K562 (cell line): Measurements from ENCODE around the gene HEATR1. TPM values are rescaled to one million over a fixed set of nuclear protein-coding genes. Genes with fewer than 3 reads are reported as not detected.

Source experiments
- BCOR ChIP-seq: fragments of 450-650 bp; IDR thresholded peaks from 2 replicates; pipeline ENCODE4 v1.6.1; 2016
- CREB1 ChIP-seq, 2 experiments: sonication (generic) in 1 of 2; formaldehyde crosslinking in 1 of 2; IDR thresholded peaks; 2 replicates each; pipeline versions ENCODE4 v1.6.1 to v1.8.0; 2012 to 2022; ENCODE audit warnings: inconsistent platforms in 1 of 2, mild to moderate bottlenecking in 1 of 2, missing genetic modification reagents in 1 of 2, moderate library complexity in 1 of 2
- CTCF ChIP-seq, 3 experiments: IDR thresholded peaks in 2 of 3; conservative IDR thresholded peaks in 1 of 3; 2 replicates each; pipeline ENCODE4 v1.5.1; 2011 to 2012; ENCODE audit warnings: low read length in 3 of 3, mild to moderate bottlenecking in 3 of 3, control low read depth in 2 of 3, improper control_type of control experiment in 1 of 3, inconsistent platforms in 1 of 3, low read depth in 1 of 3, mixed read lengths in 1 of 3, moderate library complexity in 1 of 3; ENCODE audit not compliant: insufficient read depth in 2 of 3
- EHMT2 ChIP-seq: fragments of 450-650 bp; IDR thresholded peaks from 2 replicates; pipeline ENCODE4 v1.6.1; 2018; ENCODE audit warnings: antibody characterized with exemption
- ETV5 ChIP-seq: sonication (generic); formaldehyde crosslinking; IDR thresholded peaks from 2 replicates; pipeline ENCODE4 v1.4.0; 2020; ENCODE audit warnings: low read depth, mild to moderate bottlenecking, missing genetic modification reagents
- HMGN3 ChIP-seq: IDR thresholded peaks from 2 replicates; pipeline ENCODE4 v1.6.1; 2011; ENCODE audit warnings: borderline replicate concordance, low read depth, mild to moderate bottlenecking, mixed read lengths, low read length; ENCODE audit not compliant: insufficient read length; ENCODE audit errors: extremely low read depth
- IRF9 ChIP-seq: fragments of 450-650 bp; IDR thresholded peaks from 2 replicates; pipeline ENCODE4 v1.6.1; 2016; ENCODE audit warnings: missing biosample characterization, missing genetic modification characterization
- KLF6 ChIP-seq: fragments of 250-450 bp; sonication (Bioruptor Pico); IDR thresholded peaks from 2 replicates; pipeline ENCODE4 v1.4.0; 2020; ENCODE audit warnings: mild to moderate bottlenecking, moderate library complexity, borderline replicate concordance
- MAFF ChIP-seq: IDR thresholded peaks from 2 replicates; pipeline ENCODE4 v1.6.1; 2012; ENCODE audit warnings: low read length, improper control_type of control experiment
- MAFG ChIP-seq: fragments of 450-650 bp; conservative IDR thresholded peaks from 2 replicates; pipeline ENCODE4 v1.6.1; 2016; ENCODE audit warnings: missing genetic modification characterization, missing compliant biosample characterization
- MCM2 ChIP-seq: fragments of 450-650 bp; IDR thresholded peaks from 2 replicates; pipeline ENCODE4 v1.6.1; 2017; ENCODE audit warnings: low read depth, mild to moderate bottlenecking
- MCM5 ChIP-seq: fragments of 450-650 bp; IDR thresholded peaks from 2 replicates; pipeline ENCODE4 v1.6.1; 2016; ENCODE audit warnings: low read depth
- RBFOX2 ChIP-seq: fragments of 200-400 bp; formaldehyde crosslinking; IDR thresholded peaks from 2 replicates; pipeline ENCODE4 v1.6.1; 2017; ENCODE audit warnings: low read depth, mild to moderate bottlenecking, low read length, moderate library complexity
- SLC30A9 ChIP-seq: fragments of 250-450 bp; sonication (Bioruptor Pico); IDR thresholded peaks from 2 replicates; pipeline ENCODE4 v1.8.0; 2022; ENCODE audit warnings: mild to moderate bottlenecking, moderate library complexity
- STAT6 ChIP-seq: sonication (generic); formaldehyde crosslinking; IDR thresholded peaks from 2 replicates; pipeline ENCODE4 v1.8.1; 2023; ENCODE audit warnings: mild to moderate bottlenecking, missing genetic modification reagents
- TFAM ChIP-seq: fragments of 250-450 bp; sonication (Bioruptor Pico); conservative IDR thresholded peaks from 2 replicates; pipeline ENCODE4 v1.5.0; 2021; ENCODE audit warnings: mild to moderate bottlenecking, moderate library complexity
- ZBED1 ChIP-seq: IDR thresholded peaks from 2 replicates; pipeline ENCODE4 v1.6.1; 2014
- ZKSCAN1 ChIP-seq: fragments of 150-350 bp; IDR thresholded peaks from 2 replicates; pipeline ENCODE4 v1.6.1; 2016; ENCODE audit warnings: low read depth, low read length
- ZNF133 ChIP-seq: fragments of 250-450 bp; sonication (Bioruptor Pico); IDR thresholded peaks from 2 replicates; pipeline ENCODE4 v1.4.0; 2020; ENCODE audit warnings: mild to moderate bottlenecking
- ZNF184 ChIP-seq: sonication (generic); formaldehyde crosslinking; IDR thresholded peaks from 2 replicates; pipeline ENCODE4 v1.5.0; 2020; ENCODE audit warnings: missing genetic modification reagents
- ZNF57 ChIP-seq: fragments of 450-650 bp; formaldehyde crosslinking; IDR thresholded peaks from 2 replicates; pipeline ENCODE4 v1.4.0; 2020; ENCODE audit warnings: mild to moderate bottlenecking, moderate library complexity
- polyA plus RNA-seq, 8 experiments: library from polyadenylated mRNA; depleted of rRNA in 4 of 8; stranded (reverse) in 5 of 8; unstranded in 3 of 8; fragments of >200 nt; fragmentation: Nextera tagmentation in 2 of 8; fragmentation: Illumina TruSeq in 1 of 8; extraction: Ambion mirVana in 2 of 8; extraction: Trizol in 1 of 8; gene quantifications; 2 replicates each; pipeline versions ENCODE4 v1.2.1 to v1.2.3, GENCODE V29; 2011 to 2014; ENCODE audit warnings: inconsistent platforms in 1 of 8, missing spikeins in 1 of 8
- total RNA-seq, 7 experiments: library from RNA; depleted of rRNA in 6 of 7; stranded (reverse); fragments of >200 nt in 6 of 7; fragmentation: Illumina TruSeq in 2 of 7; extraction: Trizol in 2 of 7; gene quantifications; 2 replicates each; pipeline versions ENCODE4 v1.2.1 to v1.2.3, GENCODE V29; 2011 to 2021; ENCODE audit warnings: low replicate concordance in 1 of 7

Gene HEATR1
- total and polyA plus RNA-seq, 9 of the 15 experiments (the other 6 are each of a cell fraction or from before 2014, with no cell fraction given) = 28.3 to 108 (median 50.9) TPM

- TF ChIP-seq ZNF184 = no peak
- peak; percentile 90 for TF ChIP-seq RBFOX2
- peak; percentile 87 for TF ChIP-seq MAFG (tag)
- TF ChIP-seq ZNF57 (CRISPR knock-in tag) = no peak
- TF ChIP-seq HMGN3 = no peak
- peak; percentile 25; the same call in 1 of the 2 replicates for TF ChIP-seq BCOR
- TF ChIP-seq ZNF133 (CRISPR knock-in tag) = no peak
- TF ChIP-seq ETV5 (CRISPR knock-in tag) = peak; percentile 50
- TF ChIP-seq MCM5 = no peak
- 0 out of 2 replicates have a peak, but pooled peaks have one; percentile 83 for TF ChIP-seq STAT6 (CRISPR knock-in tag)
- TF ChIP-seq MAFF = peak; percentile 52; the same call in 1 of the 2 replicates
- TF ChIP-seq CREB1 (IDR thresholded peaks at IDR 0.05) = peak; percentile 21; the same call in 1 of the 2 replicates
- TF ChIP-seq CREB1 (CRISPR knock-in tag; IDR thresholded peaks at IDR 0.05) = peak; percentile 29; the same call in 1 of the 2 replicates
- TF ChIP-seq MCM2 = no peak
- TF ChIP-seq ZKSCAN1 = no peak
- no peak for TF ChIP-seq CTCF (IDR thresholded peaks at IDR 0.05 in 2 of 3, conservative IDR thresholded peaks at IDR 0.05 in 1 of 3; ENCODE audit: insufficient read depth in 2 of 3, low read depth in 1 of 3, low read length in 3 of 3)
- TF ChIP-seq KLF6 (CRISPR knock-in tag) = peak; percentile 65; the same call in 1 of the 2 replicates
- TF ChIP-seq ZBED1 = no peak
- TF ChIP-seq IRF9 (tag) = no peak
- no peak; the same call in 1 of the 2 replicates for TF ChIP-seq EHMT2
- no peak for TF ChIP-seq SLC30A9 (CRISPR knock-in tag)
- TF ChIP-seq TFAM = no peak
Measured at GRCh38 chr1:236524142-236524894, 80.0 kb downstream of the HEATR1 start (continued).
